LoVo (cell line): ENCODE measurements around the gene FRAS1.
"Not testable (repeated sequence)": the region's sequence is repeated elsewhere in the genome, so short reads cannot be mapped to it uniquely, and the experiment has no call there.

Source experiments
- DNase-seq: peaks from one replicate; pipeline ENCODE4 v3.0.0-alpha.2; 2016; ENCODE audit warnings: low spot score

The FRAS1 gene

DNA sequence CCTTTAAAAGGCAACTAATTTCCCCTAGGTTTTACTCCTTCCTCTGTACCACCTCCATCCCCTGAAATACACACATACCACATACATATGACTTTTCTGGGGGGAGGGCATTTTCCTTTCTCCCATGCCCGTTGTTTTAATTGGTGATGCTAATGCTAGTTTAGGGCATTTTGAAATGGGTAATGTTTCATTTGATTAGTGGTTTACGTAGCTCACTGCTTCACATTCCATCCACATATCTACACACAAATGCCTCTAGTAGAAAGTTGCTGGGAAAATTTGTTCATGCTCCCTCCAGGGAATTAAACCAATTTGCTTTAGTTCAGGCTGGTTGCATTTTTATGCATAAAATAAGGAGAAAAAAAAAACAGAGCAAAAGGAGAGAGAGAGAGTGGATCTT is 231.2 kb downstream of the FRAS1 start:
- DNase-seq = no peak

DNA sequence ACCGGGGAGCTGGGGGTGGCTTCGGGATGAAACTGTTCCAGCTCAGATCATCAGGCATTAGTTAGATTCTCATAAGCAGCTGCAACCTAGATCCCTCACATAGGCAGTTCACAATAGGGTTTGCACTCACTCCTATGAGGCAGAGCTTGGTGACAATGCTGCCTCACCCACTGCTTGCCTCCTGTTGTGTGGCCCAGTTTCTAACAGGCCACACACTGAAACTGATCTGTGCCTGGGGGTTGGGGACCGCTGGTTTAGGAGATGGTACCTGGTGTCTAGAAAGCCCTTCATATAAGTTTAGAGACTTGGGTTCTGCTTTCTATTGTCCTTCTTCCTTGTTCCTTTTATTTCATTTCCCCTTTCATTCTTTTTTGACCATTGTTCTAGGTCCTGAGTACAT is 234.2 kb downstream of the FRAS1 start:
- DNase-seq = no peak

DNA sequence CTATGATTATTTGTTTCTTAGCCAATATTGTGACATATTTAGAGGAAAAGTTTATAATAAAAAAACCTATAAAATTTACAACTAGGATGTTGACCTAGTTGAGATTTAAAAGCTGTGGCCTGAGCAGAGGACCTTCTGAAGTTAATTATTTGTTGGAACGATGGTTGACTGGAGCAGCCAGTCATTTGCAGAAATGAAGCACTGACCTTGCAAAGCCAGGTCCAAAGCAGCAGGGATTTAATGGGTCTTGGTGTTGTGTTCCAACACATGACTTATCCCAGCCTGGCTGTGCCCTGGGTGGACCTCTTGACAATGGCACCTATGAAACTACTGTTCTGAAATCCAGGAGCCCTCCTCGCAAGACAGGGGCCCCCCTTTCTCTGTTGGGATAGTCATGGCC is 235.2 kb downstream of the FRAS1 start:
- no peak for DNase-seq

DNA sequence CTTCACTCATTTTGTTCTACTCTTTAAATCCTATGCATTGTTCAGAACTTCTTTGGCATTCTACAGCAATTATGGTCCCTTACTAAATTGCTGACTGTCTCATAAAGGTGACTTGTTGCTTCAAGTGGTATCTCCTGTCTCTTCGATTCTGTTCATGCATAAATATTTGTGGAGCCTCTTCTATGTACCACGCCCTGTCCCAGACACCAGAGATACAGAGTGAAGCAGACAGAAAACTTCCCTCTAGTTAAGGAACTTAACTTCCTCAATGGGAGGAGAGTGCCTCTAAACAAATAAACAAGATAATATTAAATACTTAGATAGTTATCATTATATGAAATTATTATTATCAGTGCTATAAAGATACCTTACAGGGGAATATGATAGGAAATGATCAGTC is 235.7 kb downstream of the FRAS1 start:
- DNase-seq = no peak

DNA sequence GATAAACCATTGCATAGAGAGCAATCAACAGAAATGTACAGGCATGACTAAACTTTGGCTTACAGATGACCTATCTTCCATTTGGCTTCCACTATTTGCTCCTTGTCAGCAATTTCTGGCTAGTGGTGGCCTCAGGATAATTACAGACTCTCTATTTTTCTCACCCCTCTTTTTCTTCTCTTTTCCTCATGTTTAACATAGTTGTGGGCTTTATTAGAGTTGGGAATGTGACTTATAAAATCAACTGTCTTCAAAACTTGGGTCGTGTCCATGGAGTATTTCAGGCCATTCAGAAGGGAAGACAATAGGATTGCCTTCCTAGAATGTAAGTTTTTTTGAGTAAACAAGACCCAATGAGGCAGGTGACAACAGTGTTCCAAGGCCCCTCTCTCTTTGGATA is 236.2 kb downstream of the FRAS1 start:
- DNase-seq = no peak

DNA sequence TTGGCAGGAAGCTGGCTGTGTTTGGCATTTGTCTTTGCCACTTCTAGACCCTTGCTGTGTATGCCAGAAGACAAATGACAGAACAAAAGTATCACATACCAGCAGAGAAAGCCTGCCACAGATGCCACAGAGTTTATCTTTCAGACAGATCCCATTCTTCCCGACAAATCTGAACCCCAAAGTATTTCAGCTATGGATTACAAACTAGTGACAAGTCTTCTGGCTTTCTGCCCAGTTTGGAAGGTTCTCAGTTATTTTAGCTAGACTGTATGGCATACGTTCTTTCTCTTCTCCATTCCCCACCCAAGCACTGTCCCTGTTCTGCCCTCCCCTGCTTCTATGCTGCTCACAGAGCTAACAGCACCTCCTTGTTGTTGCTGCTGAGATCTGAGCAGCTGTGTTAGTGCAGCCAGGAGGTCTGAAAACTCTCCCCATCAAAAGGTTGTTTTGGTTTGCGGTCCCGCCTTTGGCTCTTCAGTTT is 236.7 kb downstream of the FRAS1 start:
- peak; percentile 34 for DNase-seq

DNA sequence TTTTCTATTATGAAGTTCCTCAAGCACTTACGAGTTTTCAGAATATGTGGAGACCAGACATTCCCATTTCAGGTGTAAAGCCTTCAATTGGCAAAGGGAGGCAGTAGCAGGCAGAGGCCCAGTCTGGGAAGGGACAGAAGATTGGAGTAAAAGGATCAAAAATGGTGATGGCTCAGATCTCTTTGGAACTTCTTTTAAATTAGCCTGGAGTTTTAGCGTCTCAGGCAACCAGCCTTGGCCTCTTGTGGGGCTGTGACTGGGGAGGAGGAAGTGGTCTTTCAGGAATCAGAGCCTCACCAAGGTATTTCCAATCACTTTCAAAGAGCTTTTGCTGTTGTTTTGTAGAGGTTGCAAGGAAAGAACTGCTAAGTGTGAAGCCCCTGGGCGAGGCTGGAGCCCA is 239.1 kb downstream of the FRAS1 start:
- DNase-seq = no peak

DNA sequence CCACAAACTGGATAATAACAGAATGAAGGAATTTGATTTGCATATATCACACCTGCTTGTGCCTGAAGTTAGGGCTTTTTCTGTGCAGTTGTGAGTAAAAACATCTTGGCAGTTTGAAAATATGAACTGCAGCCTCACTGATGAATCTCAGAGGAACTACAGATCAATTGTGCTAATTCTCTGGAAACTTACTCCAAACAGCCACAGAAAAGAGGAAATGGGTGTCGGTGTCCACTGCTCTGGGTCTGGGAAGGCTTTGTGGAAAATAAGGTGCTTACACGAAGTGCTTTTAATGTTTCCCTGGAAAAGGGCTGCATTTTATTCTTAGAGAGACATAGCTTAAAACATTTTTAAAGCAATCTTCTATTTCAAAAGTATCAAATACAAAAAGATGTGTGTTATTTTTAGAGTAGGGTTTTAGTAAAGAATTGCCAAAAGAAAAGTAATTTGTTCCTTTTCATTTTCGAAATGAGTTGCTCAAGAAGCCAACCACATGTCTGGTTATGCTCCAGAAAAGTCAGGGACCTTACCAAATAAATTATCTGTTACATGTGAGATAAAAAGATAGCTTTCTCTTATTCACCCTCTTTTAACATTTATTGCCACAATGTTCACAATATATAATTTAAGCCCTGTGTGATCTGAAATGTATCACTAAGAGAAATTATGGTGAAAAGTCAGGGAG is 240.1 kb downstream of the FRAS1 start:
- no peak for DNase-seq

DNA sequence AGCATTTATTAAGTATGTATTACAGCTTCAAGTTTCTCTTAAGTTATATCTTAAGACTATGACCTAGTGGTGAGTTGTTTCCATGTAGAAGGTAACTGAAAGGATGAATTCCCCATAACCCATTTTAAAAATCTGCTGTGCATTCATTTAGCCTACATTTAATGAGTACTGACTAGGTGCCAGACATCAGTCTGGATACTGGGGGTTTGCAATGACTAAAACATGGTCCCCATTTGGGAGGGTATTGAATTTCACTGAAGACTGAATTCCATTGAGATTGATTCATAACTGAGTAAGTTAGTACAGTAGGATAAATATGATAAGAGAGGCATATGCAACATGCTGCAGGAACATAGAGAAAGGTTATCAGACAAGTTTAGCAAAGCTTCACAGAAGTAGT is 241.5 kb downstream of the FRAS1 start:
- no peak for DNase-seq

DNA sequence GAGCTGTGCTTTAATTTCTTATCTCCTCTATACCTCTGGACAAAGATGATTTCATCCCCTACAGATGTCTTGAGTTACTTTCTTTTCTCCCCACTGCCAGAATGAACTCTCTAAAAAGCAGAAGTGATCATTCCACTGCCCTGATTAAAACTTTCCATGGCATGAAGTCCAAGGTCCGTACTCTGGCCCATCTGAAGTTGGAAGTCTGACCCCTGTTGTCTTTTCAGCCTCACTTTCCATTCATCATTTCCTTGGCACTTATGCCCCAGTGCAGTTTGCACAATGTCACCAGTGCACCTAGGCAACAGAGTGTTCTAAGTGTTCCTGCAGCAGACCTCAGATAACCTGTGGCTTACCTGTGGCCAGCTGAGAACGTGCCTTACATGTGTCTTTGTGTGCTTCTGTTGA is 242.4 kb downstream of the FRAS1 start:
- no peak for DNase-seq

DNA sequence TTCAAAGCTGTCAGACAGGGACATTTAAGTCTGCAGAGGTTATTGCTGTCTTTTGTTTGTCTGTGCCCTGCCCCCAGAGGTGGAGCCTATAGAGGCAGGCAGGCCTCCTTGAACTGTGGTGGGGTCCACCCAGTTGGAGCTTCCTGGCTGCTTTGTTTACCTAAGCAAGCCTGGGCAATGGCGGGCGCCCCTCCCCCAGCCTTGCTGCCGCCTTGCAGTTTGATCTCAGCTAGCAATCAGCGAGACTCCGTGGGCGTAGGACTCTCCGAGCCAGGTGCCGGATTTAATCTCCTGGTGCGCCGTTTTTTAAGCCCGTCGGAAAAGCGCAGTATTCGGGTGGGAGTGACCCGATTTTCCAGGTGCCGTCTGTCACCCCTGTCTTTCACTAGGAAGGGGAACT is 250.1 kb downstream of the FRAS1 start:
- not testable (repeated sequence) for DNase-seq

DNA sequence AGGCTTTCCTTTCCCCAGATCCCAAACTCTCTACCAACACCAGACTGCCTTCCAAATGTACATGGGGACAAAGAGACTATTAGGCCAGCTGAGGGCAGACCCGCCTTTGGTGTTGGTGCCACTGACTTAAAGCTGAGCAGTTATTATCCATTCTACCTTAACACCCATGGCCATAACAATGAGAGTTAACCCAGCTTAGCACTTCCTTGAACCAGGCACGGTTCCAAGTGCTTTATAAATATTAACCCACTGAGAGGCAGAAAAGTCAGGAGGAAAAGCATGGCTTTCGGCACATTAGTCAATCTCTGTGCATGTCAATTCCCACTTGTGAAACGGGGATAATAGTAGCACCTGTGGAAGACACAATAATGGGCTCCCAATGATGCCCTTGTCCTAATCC is 251.4 kb downstream of the FRAS1 start:
- no peak for DNase-seq

DNA sequence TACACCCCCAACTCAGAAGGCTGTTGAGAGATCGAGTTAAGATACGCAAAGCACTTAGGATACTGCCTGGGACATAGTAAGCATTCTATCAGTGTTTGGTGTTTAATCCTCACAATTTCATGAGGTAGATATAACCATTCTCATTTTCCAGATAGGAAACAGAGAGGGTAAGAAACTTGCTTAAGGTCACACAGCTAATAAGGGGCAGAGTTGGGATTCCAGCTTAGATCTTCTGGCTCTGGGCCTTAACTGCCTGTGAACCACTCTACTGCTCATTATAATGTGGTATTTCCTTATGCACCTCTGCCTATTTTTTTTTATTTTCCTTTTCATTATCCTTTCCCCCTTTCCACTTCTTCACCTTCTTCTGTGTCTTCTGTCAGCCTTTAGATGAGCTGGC is 252.2 kb downstream of the FRAS1 start:
- DNase-seq = no peak

DNA sequence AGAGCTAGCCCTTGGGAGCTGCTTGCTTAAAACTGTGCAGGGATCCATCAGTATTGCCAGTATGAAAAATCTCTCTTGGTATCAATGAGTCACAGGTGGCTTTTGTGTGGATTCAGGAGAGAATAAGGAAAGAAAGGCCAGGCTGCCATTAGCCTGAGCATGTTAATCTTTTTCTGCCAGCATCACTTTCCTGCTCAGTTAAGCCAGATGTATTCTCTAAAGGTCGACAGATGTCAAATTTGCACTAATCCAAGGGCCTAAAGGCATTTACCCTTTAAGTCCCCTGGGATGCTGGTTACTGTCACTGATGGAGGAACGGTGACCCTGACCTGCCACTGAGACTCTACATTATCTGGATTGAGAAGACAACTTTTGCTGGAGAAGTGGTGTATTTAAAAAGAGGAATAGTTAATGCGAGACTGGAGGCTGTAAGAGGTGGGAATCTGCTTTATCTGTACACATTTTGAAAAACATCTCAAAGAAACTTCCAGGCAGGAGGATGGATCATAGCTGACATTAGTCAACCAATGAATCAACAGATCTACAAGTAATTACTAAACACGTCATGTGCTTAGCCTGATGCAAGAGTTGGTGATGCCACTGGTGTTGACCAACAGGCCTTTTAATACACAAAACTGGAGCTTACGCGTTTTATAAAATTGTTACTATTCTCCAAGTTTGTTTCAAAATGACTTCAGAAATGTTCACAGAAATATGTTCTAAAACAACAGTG is 253.1 kb downstream of the FRAS1 start:
- no peak for DNase-seq

DNA sequence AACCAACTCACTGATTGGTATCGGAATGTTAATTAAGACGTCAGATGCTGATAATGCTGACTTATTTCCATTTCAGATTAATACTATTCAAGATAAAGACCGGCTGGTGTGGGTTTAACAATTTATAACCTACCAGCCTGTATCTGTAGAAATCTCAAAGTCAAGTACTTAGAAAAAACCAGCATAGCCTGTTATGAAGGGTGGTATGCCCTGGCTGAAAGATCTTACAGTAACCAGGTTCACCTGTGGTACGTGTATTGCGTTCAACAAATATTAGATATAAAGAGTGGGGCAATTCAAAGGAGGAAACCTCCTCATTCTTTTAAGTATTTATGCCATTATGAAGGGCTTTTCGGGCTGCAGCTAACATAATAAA is 253.6 kb downstream of the FRAS1 start:
- no peak for DNase-seq

DNA sequence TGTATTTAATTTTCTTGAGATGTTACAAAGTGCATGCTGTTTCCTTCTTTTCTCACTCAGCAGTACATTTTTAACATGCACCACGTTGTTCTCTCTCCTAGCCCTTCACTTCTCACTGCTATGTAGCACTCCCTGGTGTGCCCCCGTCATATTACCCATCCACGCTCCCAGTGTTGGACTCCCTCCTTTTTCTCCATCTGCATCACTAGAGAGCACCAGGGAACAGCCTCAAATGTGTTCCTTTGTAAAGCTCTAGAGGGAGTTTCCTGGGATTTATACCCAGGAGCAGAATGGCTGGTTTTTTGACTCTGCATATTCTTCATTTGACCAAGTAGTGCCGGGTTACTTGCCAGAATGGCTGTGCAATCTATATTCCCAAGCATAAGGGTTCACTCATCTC is 254.2 kb downstream of the FRAS1 start:
- DNase-seq = no peak

DNA sequence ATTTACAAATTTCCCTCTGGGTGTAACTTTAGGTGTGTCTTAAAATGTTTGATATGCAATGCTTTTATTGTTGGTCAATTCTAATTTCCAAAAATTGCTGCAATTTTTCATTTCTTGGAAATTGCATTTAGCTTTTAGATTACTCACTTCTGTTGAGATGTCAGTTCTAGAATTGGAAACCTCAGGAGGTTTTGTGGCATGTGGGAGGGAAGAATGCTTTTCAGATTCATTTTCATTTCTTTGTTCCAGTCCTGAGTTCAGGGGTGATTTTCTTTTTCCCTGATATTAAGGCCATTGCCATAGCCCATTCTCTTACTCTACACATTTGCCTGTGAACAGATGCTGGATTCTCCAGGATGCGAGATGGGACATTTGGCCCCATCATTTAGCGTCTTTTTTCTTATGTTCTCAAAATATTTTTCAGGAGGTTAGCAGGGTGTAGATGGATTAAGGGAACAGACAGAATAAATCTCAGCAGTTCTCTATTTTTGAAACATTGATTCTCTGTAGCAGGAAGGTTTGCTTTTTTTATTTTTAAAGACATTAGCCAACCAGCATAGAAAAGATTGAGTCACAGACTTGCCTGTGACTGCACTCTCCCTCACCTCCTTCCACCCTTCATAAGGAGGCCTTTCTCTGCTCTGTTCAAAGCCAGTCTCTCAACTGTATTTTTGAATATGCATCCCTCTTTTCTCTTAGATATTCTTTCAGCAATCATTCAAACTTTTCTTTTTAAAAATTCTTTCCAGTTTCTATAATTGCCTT is 256.0 kb downstream of the FRAS1 start:
- no peak for DNase-seq

DNA sequence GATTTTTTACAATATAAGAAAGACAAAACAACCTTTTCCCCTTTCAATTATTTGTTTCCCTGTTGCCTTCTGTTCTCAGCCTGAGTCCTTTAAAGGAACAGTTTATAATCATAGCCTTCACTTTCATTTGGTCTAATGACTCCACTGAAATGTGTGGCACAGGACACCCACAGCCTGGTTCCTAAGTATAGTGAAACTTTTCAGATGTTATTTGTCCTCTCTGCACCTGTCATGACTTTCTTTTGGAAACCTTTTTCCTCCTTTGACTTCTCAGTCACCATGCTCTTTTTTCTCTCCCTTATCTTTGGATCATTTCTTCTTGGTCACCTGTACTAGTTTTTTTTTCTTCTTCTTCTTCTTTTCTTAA is 256.6 kb downstream of the FRAS1 start:
- no peak for DNase-seq

DNA sequence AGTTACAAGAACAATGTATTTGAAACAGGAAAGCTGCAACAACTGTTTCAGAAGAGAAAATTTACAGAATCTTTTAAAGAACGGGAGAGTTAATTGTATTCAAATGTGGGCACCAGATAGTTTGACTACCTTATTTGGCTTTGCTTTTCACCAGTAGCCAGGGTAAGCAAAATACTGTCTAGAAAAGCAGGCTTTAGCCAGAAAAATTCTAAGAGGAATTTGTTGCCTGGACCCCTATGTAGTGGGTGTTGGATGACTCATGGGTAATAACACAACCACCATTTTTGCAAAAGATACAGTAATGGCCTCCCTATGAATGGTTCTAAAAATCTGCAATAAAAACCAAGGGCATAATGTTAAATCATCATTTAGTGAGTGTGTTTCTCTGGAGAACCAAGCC is 261.0 kb downstream of the FRAS1 start:
- no peak for DNase-seq

DNA sequence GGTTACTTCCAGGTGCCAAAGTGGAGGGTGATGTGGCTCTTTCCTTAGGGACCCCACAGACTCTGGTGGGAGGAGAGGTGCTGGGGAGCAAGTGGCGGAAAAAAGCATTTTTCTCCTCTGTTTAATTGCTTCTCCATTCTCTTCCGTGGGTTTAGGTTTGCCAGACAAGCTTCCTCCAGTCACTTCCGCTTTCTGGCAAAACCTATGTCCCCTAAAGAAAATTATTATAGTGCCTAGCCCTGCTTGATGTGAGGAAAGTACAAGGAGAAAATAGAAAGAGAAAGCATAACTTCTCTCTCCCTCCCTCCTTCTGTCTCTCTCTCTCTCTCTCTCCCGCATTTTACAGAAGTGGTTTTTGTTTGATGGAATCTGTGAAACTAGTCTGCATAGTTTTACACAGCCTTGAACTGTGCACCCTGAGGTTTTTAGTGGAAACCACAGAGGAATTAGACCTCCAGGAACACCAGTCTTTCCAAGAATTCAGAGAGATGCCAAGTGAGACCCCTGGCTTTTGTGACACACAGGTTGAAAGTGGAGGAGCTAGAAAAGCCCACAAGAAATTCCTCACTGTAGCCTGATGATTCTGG is 263.3 kb downstream of the FRAS1 start:
- DNase-seq = no peak

DNA sequence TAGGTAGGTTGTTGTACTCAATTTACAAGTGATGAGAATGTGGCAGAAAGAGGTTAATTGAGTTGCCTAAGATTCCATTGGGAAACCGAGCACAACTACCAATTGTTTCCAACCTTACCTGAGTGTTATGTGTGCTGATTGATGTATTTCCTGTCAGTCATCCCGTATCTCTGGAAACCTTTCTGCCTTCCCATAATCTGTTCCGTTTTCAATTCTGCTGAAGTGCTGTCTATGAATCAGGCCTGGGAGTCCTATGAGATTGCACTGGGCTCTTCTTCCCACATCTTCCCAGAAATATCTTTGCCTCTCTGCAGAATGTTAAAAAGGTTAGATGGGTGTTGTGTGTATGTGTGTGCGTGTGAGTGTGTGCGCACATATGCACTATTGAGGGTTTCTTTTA is 264.9 kb downstream of the FRAS1 start:
- no peak for DNase-seq

DNA sequence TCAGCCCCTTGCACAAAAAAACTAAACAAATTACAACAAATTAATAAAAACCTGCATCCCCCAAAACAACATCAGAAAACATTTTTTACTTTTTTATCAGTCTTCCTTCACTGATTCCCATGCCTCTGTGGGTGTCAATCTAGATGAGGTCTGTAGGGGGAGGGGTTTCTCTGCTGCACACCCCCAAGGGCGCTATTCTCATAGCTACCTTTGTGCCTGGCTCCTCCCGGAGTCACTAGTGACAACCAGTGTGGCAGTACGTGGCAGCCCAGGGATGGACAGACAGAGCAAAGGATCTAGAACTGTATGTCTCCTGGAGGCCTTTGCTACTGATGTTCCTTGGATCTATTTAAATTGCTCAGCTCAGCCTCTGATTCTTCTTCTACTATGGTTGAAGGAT is 266.3 kb downstream of the FRAS1 start:
- DNase-seq = no peak

DNA sequence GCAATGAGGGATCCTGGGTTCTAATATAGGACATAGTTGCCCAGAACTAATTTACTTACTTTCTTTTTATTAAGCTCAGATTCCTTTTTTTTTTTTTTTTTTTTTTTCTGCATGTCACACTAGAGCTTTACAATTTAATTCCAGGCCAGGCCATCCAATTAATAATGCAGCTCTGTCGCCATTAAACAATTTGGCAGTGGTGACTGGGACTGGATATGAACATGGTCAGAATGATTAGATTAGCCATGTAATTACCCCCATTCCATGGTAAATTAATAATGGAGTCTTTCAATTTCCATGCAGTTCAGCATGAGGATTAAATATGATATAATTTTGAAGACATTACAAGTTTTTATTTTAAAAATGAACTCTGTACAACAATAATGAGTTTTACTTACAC is 267.5 kb downstream of the FRAS1 start:
- no peak for DNase-seq
